ACC112 (cell line): Measurements from ENCODE around the gene TMIGD1.
"Not testable (repeated sequence)": the region's sequence is repeated elsewhere in the genome, so short reads cannot be mapped to it uniquely, and the experiment has no call there.

Experiments
- H2AFZ ChIP-seq: fragments of 200-600 bp; sonication (generic); one replicate; pipeline ENCODE4 v1.6.0; 2017; ENCODE audit warnings: antibody characterized with exemption, low read length; ENCODE audit not compliant: unreplicated experiment
- H3K27ac ChIP-seq: fragments of 200-600 bp; sonication (generic); 2 replicates; pipeline ENCODE4 v1.5.1; 2014; ENCODE audit warnings: low read depth, mild to moderate bottlenecking, antibody characterized with exemption, low read length, moderate library complexity
- H3K27me3 ChIP-seq: fragments of 200-600 bp; sonication (generic); 2 replicates; pipeline ENCODE4 v1.6.1; 2014; ENCODE audit warnings: mild to moderate bottlenecking, antibody characterized with exemption, low read length, moderate library complexity, mixed read lengths; ENCODE audit not compliant: insufficient read depth
- H3K36me3 ChIP-seq: fragments of 200-600 bp; sonication (generic); 2 replicates; pipeline ENCODE4 v1.6.1; 2016; ENCODE audit warnings: mild to moderate bottlenecking, antibody characterized with exemption, low read length, moderate library complexity, mixed read lengths; ENCODE audit not compliant: insufficient read depth
- H3K4me1 ChIP-seq: fragments of 200-600 bp; sonication (generic); one replicate; pipeline ENCODE4 v1.6.1; 2016; ENCODE audit warnings: low read length, mixed read lengths; ENCODE audit not compliant: insufficient read depth, unreplicated experiment, control insufficient read depth
- H3K4me3 ChIP-seq: fragments of 200-600 bp; sonication (generic); 2 replicates; pipeline ENCODE4 v1.5.1; 2014; ENCODE audit warnings: mild to moderate bottlenecking, low read depth, low read length
- H3K79me2 ChIP-seq: fragments of 200-600 bp; sonication (generic); one replicate; pipeline ENCODE4 v1.6.0; 2016; ENCODE audit warnings: low read length; ENCODE audit not compliant: control insufficient read depth, unreplicated experiment, insufficient read depth

Gene TMIGD1

DNA sequence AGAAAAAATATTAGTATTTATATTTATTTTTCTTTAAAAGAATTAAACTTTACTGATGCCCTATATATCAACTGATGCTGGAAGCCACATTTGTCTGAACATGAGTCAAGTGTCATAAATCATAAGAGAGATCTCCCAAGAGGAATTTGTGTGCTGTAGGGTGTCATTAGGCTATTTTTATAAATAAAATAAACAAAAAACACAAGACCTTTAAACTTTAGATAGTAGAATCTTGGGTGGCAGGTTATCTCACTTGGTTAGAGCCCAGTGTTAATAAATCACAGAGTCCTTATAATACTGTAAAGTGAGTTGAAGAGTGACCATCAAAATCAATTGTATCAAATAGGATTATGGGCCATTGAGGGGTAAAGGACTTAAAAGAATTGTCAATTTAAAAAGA, 23.6 kb upstream of the TMIGD1 start:
- Histone ChIP-seq H3K27ac (no peak overlapping the region), H3K79me2 (no peaks in the 10 kb centered on the region), H2AFZ (no peak overlapping the region), H3K27me3 (no peaks in the 10 kb centered on the region), H3K36me3 (no peaks in the 10 kb centered on the region), H3K4me3 (no peak overlapping the region), H3K4me1 (no peaks in the 10 kb centered on the region)

DNA sequence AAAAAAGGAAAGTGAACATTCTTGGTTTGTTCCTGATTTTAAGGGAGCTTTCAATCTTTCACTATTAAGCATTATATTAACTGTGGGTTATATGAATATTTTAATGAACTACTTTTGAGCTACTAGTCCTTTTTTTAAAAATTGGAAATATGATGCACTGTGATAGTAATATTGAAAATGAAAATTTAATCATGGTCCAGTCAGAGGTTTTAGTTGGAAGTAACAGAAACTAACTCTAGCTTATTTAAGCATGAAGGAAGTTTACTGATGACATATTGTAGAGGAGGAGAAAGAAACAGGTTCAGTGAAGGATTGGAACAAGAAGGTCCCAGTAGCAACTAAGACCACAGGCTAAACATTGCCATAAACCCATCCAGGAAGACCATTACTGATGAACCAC, 20.8 kb upstream of the TMIGD1 start:
- Histone ChIP-seq H2AFZ (no peak overlapping the region), H3K79me2 (no peaks in the 10 kb centered on the region), H3K4me3 (no peak overlapping the region), H3K27ac (no peak overlapping the region), H3K27me3 (no peaks in the 10 kb centered on the region), H3K4me1 (no peaks in the 10 kb centered on the region), H3K36me3 (no peaks in the 10 kb centered on the region)

DNA sequence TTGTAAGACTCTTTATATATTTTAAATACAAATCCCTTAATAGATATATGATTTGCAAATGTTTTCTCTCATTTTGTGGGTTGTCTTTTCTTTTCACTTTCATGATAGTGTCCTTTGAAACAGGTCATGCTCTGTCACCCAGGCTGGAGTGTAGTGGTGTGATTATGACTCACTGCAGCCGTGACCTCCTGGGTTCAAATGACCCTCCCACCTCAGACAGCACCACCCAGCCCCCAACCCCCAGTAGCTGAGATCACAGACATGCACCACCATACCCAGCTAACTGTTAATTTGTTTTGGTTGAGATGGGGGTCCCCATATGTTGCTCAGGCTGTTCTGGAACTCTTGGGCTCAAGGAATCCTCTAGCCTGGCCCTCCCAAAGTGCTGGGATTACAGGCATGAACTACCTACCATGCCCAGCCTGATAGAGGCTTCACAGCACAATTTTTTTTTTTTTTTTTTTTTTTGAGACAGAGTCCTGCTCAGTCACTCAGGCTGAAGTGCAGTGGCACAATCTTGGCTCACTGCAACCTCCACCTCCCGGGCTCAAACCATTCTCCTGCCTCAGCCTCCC, 18.5 kb upstream of the TMIGD1 start:
- H3K4me3 ChIP-seq: no peak overlapping the region
- no peaks in the 10 kb centered on the region for H3K4me1 ChIP-seq
- H3K27me3 ChIP-seq: no peaks in the 10 kb centered on the region
- H2AFZ ChIP-seq: no peak overlapping the region
- H3K79me2 ChIP-seq: no peaks in the 10 kb centered on the region
- H3K36me3 ChIP-seq: no peaks in the 10 kb centered on the region
- no peak overlapping the region for H3K27ac ChIP-seq

DNA sequence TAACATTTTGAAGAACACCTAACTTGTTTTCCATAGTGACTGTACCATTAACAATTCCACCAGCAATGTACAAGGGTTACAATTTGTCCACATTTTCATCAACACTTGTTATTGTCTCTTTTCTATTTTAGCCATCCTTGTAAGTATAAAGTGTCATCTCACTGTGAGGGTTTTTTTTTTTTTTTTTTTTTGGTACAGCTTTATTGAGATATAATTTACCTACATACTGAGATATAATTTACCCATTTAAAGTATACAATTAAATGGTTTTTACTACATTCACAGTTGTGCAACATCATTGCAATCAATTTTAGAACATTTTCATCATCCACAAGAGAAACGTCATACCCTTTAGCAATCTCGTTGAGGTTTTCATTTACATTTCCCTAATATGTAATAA, 17.9 kb upstream of the TMIGD1 start:
- no peak overlapping the region for H2AFZ ChIP-seq
- H3K27ac ChIP-seq: no peak overlapping the region
- no peaks in the 10 kb centered on the region for H3K79me2 ChIP-seq
- H3K4me1 ChIP-seq: no peaks in the 10 kb centered on the region
- no peak overlapping the region for H3K4me3 ChIP-seq
- no peaks in the 10 kb centered on the region for H3K36me3 ChIP-seq
- no peaks in the 10 kb centered on the region for H3K27me3 ChIP-seq

DNA sequence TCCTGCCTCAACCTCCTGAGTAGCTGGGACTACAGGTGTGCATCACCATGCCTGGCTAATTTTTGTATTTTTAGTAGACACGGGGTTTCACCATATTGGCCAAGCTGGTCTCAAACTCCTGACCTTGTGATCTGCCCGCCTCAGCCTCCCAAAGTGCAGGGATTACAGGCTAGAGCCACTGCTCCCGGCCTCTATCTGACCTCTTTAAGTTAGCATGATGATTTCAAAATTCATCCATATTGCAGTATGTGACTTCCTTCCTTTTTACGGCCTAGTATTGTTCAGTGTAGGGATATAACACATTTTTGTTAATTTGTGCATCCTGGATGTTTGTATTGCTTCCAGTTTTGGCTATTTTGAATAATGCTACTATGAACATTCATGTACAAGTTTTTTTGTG, 17.4 kb upstream of the TMIGD1 start:
- not testable (repeated sequence) for H3K27ac ChIP-seq, H3K36me3 ChIP-seq, H2AFZ ChIP-seq, H3K4me1 ChIP-seq, H3K79me2 ChIP-seq, H3K4me3 ChIP-seq, H3K27me3 ChIP-seq

DNA sequence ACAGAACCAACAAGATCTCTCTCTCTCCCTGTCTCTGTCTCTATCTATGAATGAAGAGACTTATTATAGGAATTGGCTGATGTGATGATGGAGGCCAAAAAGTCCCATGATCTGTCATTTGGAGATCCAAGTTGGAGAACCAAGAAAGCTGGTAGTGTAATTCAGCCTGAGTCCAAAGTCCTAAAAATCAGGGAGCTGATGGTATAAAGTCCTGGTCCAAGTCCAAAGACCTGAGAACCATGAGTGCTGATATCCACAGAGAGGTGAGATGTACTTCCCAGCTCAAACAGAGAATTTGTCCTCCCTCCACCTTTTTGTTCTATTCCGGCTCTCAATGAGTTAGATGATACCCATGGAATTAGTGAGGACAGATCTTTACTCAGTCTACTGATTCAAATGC, 15.4 kb upstream of the TMIGD1 start:
- no peak overlapping the region for H3K27ac ChIP-seq

DNA sequence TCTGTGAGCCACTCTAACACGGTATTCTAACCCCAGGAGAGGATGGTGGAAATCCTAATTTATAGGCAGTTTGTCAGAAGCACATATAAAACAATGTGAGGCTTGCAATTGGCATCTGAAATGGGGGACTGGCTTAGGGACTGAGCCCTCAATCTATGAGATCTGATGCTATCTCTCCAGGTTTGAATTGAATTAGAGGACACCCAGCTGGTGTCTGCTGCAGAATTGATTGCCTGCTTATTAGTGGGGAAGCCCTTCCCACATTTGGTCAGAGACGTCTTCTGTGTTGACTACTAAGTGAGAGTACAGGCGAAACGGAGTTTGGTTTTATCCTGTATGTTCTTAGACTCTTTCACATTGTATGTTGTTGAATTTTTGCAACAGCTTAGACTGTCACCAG, 13.6 kb upstream of the TMIGD1 start:
- Histone ChIP-seq H3K36me3 (no peaks in the 10 kb centered on the region), H3K4me3 (no peak overlapping the region), H3K79me2 (no peaks in the 10 kb centered on the region), H3K27me3 (no peaks in the 10 kb centered on the region), H3K27ac (no peak overlapping the region), H2AFZ (no peak overlapping the region), H3K4me1 (peaks cover 26% of the 10 kb centered on the region)

More for the DNA sequence above, 15.4 kb upstream of the TMIGD1 start:
- Histone ChIP-seq H3K36me3 (no peaks in the 10 kb centered on the region), H2AFZ (no peak overlapping the region), H3K79me2 (no peaks in the 10 kb centered on the region), H3K4me3 (no peak overlapping the region), H3K4me1 (peaks cover 23% of the 10 kb centered on the region), H3K27me3 (no peaks in the 10 kb centered on the region)

DNA sequence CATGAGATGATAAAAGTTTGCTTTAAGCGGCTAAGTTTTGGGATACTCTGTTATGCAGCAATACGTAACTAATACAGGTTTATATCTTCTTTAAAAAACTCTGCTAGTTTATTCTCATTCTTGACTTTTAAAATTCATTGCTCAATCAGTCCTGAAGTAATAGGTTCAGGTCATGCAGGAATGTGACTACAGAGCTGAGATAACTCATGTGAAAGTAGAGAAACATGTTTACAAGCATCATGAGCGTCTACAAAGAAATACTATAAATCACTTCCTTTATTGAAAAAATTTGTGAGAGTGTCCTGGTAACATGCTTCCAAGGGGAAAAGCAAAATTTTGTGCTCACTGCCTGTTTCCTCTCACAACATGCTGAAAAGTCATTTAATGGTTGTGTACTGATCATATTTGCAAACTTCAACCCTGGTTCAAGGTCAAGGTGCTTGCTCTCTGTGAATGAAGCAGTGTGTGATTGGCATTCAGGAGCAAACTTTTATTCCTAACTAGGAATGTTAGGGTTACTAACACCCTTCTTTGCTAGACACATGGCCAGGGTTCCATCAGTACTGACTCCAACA, 12.5 kb upstream of the TMIGD1 start:
- Histone ChIP-seq H3K4me1 (peaks cover 33% of the 10 kb centered on the region), H3K4me3 (no peak overlapping the region), H3K27ac (no peak overlapping the region), H2AFZ (no peak overlapping the region), H3K79me2 (no peaks in the 10 kb centered on the region), H3K27me3 (no peaks in the 10 kb centered on the region), H3K36me3 (no peaks in the 10 kb centered on the region)

DNA sequence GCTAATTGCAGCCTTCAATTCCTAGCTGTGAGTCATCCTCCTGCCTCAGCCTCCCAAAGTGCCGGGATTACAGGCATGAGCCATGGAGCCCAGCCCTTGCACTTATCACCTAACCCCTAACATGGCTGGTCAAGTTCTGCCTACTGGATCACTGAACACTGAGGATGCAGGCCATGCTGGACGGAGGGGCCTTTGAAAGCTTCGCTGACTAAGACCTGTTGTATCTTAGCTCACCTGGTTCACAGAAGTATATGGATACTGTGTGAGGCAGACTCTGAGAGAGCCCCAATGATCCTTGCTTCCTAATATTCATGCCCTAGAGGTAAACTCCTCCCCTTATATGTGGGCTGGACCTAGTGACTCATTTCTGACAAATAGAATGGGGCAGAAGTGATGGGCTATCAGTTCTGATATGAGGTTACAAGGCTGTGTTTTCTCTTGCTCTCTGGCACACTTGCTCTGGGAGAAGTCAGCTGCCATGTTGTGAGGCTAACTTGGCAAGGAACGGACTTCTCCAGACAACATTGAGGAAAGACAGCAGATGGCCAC, 11.7 kb upstream of the TMIGD1 start:
- Histone ChIP-seq H3K27me3 (no peaks in the 10 kb centered on the region), H3K79me2 (no peaks in the 10 kb centered on the region), H3K4me1 (peaks cover 40% of the 10 kb centered on the region), H3K27ac (peak overlapping the region; percentile 64), H2AFZ (no peak overlapping the region), H3K4me3 (no peak overlapping the region), H3K36me3 (no peaks in the 10 kb centered on the region)

DNA sequence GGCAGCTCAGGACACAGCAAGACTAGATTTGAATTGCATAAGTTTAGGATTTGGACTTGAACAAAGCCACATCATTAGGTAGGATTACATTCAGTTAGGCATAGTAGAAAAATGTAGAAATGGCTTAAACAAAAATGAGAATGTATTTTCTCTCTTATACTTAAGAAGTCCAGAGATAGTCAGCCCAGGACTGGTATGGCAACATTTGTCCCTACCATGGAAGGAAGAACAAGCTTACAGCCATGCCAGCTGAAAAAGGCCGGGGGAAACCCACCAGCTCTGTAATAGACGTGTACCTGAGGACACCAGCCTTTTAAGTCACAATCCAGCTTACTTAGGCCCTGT, 11.2 kb upstream of the TMIGD1 start:
- H2AFZ ChIP-seq: peak overlapping the region; percentile 20
- H3K27me3 ChIP-seq: no peaks in the 10 kb centered on the region
- H3K4me3 ChIP-seq: no peak overlapping the region
- peak overlapping the region; percentile 64 for H3K27ac ChIP-seq
- H3K4me1 ChIP-seq: peaks cover 45% of the 10 kb centered on the region
- no peaks in the 10 kb centered on the region for H3K79me2 ChIP-seq
- no peaks in the 10 kb centered on the region for H3K36me3 ChIP-seq

DNA sequence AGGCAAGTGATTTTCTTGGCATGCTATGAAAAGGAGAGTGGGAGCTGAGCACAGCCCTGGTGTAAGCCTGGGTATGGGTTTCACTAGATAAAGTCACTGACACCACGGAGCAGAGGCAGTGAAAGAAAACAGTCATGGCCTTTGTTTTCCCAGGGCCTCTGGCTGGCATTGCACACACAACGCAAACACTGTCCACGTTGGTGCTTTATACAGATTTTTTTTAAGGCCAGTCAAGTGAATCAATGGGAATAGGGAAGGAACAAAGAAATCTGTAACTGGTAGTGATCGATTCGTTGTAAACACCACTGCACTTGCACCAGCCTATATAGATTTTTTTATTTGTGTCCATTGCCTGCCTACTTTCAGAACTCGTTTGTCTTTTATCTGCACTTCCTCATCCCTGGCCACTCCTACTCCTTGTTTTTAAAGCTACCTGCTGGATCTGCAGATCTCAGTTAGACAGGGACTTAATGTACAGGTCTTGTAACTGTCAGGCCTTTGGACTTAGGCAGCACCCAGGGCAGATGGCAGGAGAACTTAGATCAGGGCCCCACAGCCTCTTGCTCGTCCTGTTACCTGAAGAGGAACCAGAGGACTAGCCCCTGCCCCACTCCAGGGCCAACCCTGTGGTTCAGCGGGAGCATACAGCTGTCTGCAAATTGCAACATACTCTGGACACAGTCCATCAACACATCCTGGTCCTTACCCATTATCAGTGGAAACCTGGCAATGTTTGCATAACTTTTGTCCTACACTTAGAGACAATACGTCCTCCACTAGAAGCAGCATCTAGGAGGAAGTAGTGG, 10.6 kb upstream of the TMIGD1 start:
- H3K4me3 ChIP-seq: no peak overlapping the region
- no peak overlapping the region; the same call in 1 of the 2 replicates for H3K27ac ChIP-seq
- H2AFZ ChIP-seq: peak overlapping the region; percentile 20
- H3K27me3 ChIP-seq: no peaks in the 10 kb centered on the region
- H3K4me1 ChIP-seq: peaks cover 50% of the 10 kb centered on the region
- no peaks in the 10 kb centered on the region for H3K79me2 ChIP-seq
- no peaks in the 10 kb centered on the region for H3K36me3 ChIP-seq
